ENCODE results near the gene TTC7B.
A peak's percentile ranks its signal among the peaks of the same experiment; 100 is the strongest.

Gene TTC7B

DNA sequence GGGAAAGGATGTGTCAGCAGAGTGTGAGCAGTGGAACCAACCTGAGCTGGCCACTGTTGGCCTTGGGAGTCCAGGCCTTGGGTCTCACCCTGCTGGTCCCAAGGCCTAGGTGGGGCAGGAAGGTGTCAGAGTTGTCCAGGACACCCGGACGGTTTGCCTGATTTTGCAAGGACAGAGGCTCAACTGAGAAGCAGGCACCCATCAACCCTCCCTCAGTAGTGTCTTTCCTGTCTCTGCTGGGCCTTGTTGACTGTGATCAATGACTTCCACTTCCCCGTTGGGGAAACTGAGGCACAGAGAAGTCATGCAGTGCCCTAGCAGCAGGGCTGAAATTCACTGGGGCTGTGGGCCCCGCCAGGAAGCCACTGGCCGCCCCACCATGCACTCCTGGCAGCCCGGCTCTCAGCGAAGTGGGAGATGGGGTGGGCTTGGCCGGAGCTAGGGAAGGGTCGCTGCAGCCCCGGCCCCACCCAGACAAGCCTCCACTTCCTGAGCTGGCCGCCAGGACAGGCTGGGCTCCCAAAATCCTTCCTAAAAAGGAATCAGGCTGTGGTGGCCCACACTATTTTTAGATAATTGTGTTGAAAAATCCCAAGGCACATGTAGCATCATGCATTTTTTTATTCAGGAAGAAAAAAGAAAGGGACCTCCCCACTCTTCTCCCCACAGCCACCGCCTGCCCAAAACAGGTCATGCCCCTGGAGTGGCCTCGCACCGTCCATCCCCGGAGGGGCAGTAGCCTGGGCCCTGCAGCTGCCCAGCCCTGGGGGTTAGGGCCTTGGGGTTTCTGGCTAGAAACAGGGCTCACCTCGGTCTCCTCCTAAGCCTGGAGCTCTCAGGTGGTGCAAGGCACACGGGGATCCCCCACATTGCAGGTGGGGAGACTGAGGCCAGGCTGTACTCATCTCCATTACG lies 292.0 kb downstream of the TTC7B start:
- DNase-seq, result no peak
- H3K36me3 ChIP-seq (ENCODE audit: control insufficient read depth, insufficient read depth, low read length), result no peaks in the 10 kb centered on the region

DNA sequence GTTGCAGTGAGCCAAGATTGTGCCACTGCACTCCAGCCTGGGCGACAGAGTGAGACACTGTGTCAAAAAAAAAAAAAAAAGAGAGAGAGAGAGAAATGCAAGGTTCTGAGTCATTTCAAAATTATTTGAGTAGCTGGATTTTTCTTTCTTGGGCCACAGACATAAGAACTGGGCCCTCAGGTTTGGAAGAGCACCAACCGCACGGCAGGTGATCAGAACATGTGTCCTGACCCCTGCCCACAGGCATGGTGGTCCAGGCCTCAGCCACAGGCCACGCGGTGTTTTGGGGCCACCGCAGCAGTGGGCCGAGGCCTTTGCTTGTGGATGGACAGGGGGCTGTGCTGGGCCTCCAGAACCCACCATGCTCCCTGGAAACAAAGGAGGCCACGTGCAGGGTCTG lies 292.7 kb downstream of the TTC7B start:
- DNase-seq, result no peak
- Histone ChIP-seq H3K36me3 (ENCODE audit: control insufficient read depth, insufficient read depth, low read length) (no peaks in the 10 kb centered on the region), H3K9me3 (ENCODE audit: control insufficient read depth, low read length) (no peaks in the 10 kb centered on the region), H3K27ac (ENCODE audit: insufficient read depth, low read length, poor library complexity, severe bottlenecking) (no peak overlapping the region), H3K27me3 (replicated peaks; ENCODE audit: control insufficient read depth, insufficient read depth, low read length, poor library complexity, severe bottlenecking) (no peaks in the 10 kb centered on the region), H3K4me1 (ENCODE audit: control insufficient read depth, insufficient read depth, low read length, poor library complexity, severe bottlenecking) (no peaks in the 10 kb centered on the region), H3K4me3 (ENCODE audit: insufficient read depth, low read depth, low read length, poor library complexity, severe bottlenecking) (no peak overlapping the region)

More for the DNA sequence above, 292.0 kb downstream of the TTC7B start:
- Histone ChIP-seq H3K4me1 (ENCODE audit: control insufficient read depth, insufficient read depth, low read length, poor library complexity, severe bottlenecking) (no peaks in the 10 kb centered on the region), H3K27me3 (replicated peaks; ENCODE audit: control insufficient read depth, insufficient read depth, low read length, poor library complexity, severe bottlenecking) (no peaks in the 10 kb centered on the region), H3K4me3 (ENCODE audit: insufficient read depth, low read depth, low read length, poor library complexity, severe bottlenecking) (no peak overlapping the region), H3K9me3 (ENCODE audit: control insufficient read depth, low read length) (no peaks in the 10 kb centered on the region), H3K27ac (ENCODE audit: insufficient read depth, low read length, poor library complexity, severe bottlenecking) (no peak overlapping the region)

GRCh38 chr14:90522571-90523191 lies 293.5 kb downstream of the TTC7B start:
- Histone ChIP-seq H3K9me3 (ENCODE audit: control insufficient read depth, low read length) (no peaks in the 10 kb centered on the region), H3K36me3 (ENCODE audit: control insufficient read depth, insufficient read depth, low read length) (no peaks in the 10 kb centered on the region), H3K4me1 (ENCODE audit: control insufficient read depth, insufficient read depth, low read length, poor library complexity, severe bottlenecking) (no peaks in the 10 kb centered on the region), H3K4me3 (ENCODE audit: insufficient read depth, low read depth, low read length, poor library complexity, severe bottlenecking) (no peak overlapping the region), H3K27me3 (replicated peaks; ENCODE audit: control insufficient read depth, insufficient read depth, low read length, poor library complexity, severe bottlenecking) (no peaks in the 10 kb centered on the region), H3K27ac (ENCODE audit: insufficient read depth, low read length, poor library complexity, severe bottlenecking) (no peak overlapping the region)
- no peak for DNase-seq

DNA sequence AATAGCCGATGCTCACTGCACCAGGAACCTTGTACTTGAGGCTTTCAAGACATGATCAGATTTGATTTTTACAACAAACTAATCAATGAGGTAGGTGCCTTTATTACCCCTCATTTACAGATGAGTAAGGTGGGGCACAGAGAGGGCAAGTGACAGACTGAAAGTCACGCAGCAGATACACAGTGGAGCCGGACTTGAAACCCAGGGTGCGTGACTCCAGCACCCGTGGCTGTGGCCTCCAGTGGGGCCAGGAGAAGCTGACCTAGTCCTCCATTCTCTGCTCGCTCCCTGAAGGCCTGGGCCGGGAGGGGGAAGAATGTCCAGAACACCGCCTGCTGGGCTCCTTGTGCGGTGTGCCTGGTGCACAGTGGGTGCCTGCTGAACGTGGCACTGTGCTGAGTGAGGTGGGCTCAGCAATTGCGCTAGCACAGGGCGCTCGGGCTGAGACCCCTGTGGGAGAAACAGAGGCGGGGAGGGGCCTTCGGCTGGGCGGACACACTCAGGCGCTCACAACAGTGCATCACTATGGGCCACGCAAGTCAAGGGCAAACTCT lies 294.2 kb downstream of the TTC7B start:
- Histone ChIP-seq H3K4me1 (ENCODE audit: control insufficient read depth, insufficient read depth, low read length, poor library complexity, severe bottlenecking) (no peaks in the 10 kb centered on the region), H3K36me3 (ENCODE audit: control insufficient read depth, insufficient read depth, low read length) (no peaks in the 10 kb centered on the region), H3K9me3 (ENCODE audit: control insufficient read depth, low read length) (no peaks in the 10 kb centered on the region), H3K27me3 (replicated peaks; ENCODE audit: control insufficient read depth, insufficient read depth, low read length, poor library complexity, severe bottlenecking) (no peaks in the 10 kb centered on the region), H3K27ac (ENCODE audit: insufficient read depth, low read length, poor library complexity, severe bottlenecking) (no peak overlapping the region), H3K4me3 (ENCODE audit: insufficient read depth, low read depth, low read length, poor library complexity, severe bottlenecking) (no peak overlapping the region)
- no peak for DNase-seq

DNA sequence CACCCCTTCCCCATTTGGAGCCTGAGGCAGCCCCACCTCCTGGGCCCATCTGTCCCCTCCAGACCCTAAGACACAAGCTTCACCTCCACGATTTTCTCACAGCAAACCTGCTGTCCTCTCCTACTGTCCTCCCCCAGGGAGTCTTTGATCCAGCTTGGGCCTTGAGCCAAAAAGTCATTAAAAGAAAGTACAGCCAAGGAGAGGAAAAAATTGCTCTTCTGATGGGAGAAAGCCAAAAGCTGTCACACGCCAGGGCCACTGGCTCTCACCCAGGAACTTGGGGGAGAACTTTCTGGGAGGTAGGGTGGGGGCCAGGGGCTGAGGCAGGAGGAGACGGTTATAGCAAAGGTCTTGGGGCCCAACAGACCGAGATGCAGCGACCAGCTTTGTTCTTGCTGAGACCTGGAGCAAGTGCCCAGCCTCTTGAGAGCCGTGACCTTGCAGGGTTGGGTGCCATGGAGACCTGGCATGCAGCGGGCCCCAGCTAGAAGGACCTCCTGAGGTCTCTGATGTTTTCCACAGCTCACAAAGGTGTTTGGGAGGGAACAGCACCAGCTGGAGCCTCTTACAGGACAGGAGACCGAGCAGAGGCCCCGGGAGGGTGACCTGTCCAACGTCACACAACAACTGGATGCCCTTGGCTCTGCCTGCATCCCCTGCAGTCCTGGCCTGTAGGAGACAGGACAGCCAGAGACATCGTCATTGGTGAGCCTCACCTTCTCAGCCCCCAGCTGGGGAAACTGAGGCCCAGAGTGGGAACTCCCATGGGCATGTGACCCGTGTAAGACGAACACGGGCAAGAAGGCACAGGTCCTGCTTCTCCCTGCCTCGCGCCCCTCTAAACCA lies 294.9 kb downstream of the TTC7B start:
- no peaks in the 10 kb centered on the region for H3K4me1 ChIP-seq (ENCODE audit: control insufficient read depth, insufficient read depth, low read length, poor library complexity, severe bottlenecking)
- H3K4me3 ChIP-seq (ENCODE audit: insufficient read depth, low read depth, low read length, poor library complexity, severe bottlenecking), result no peak overlapping the region
- no peaks in the 10 kb centered on the region for H3K27me3 ChIP-seq (replicated peaks; ENCODE audit: control insufficient read depth, insufficient read depth, low read length, poor library complexity, severe bottlenecking)
- no peak for DNase-seq
- H3K27ac ChIP-seq (ENCODE audit: insufficient read depth, low read length, poor library complexity, severe bottlenecking), result no peak overlapping the region
- H3K36me3 ChIP-seq (ENCODE audit: control insufficient read depth, insufficient read depth, low read length), result no peaks in the 10 kb centered on the region
- no peaks in the 10 kb centered on the region for H3K9me3 ChIP-seq (ENCODE audit: control insufficient read depth, low read length)

- Histone ChIP-seq H3K9me3 (ENCODE audit: control insufficient read depth, low read length) (no peaks in the 10 kb centered on the region), H3K4me1 (ENCODE audit: control insufficient read depth, insufficient read depth, low read length, poor library complexity, severe bottlenecking) (no peaks in the 10 kb centered on the region), H3K27me3 (replicated peaks; ENCODE audit: control insufficient read depth, insufficient read depth, low read length, poor library complexity, severe bottlenecking) (no peaks in the 10 kb centered on the region), H3K4me3 (ENCODE audit: insufficient read depth, low read depth, low read length, poor library complexity, severe bottlenecking) (no peak overlapping the region), H3K27ac (ENCODE audit: insufficient read depth, low read length, poor library complexity, severe bottlenecking) (no peak overlapping the region), H3K36me3 (ENCODE audit: control insufficient read depth, insufficient read depth, low read length) (no peaks in the 10 kb centered on the region)
- DNase-seq, result no peak
Measured at GRCh38 chr14:90520326-90520725, 295.9 kb downstream of the TTC7B start.

DNA sequence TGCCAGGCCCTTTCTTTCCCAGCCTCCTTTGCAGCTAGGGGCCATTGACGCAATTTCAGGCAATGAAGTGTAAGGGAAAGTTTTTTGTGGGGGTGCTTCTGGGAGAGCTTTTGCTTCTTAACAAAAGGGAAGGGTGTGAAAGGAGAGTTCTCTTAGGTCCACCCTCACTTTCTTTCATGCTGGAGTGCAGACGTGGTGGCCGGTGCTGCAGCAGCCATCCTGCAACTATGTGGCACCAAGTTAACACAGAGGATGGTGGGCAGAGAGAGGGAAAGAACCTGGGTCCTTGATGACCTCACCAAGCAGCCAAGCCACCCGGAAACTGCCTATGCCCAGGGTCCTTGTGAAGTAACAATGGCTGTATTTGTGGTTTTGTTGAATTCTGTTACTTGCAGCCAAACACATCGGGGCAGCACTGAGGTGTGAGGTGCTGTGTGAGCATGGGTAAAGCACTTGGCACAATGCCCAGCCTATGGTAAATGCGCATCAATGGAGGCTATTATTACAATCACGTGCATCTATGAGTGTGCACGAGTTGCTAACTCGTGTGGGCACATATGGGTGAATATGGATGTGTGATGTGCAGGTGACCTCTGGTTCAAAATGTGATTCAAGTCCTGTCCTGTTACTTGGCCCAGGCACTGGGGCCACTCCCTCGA lies 296.8 kb downstream of the TTC7B start:
- Histone ChIP-seq H3K36me3 (ENCODE audit: control insufficient read depth, insufficient read depth, low read length) (no peaks in the 10 kb centered on the region), H3K4me1 (ENCODE audit: control insufficient read depth, insufficient read depth, low read length, poor library complexity, severe bottlenecking) (no peaks in the 10 kb centered on the region), H3K9me3 (ENCODE audit: control insufficient read depth, low read length) (no peaks in the 10 kb centered on the region), H3K27me3 (replicated peaks; ENCODE audit: control insufficient read depth, insufficient read depth, low read length, poor library complexity, severe bottlenecking) (no peaks in the 10 kb centered on the region), H3K27ac (ENCODE audit: insufficient read depth, low read length, poor library complexity, severe bottlenecking) (no peak overlapping the region), H3K4me3 (ENCODE audit: insufficient read depth, low read depth, low read length, poor library complexity, severe bottlenecking) (no peak overlapping the region)
- DNase-seq, result no peak

GRCh38 chr14:90518941-90519256 lies 297.3 kb downstream of the TTC7B start:
- no peaks in the 10 kb centered on the region for H3K4me1 ChIP-seq (ENCODE audit: control insufficient read depth, insufficient read depth, low read length, poor library complexity, severe bottlenecking)
- no peaks in the 10 kb centered on the region for H3K27me3 ChIP-seq (replicated peaks; ENCODE audit: control insufficient read depth, insufficient read depth, low read length, poor library complexity, severe bottlenecking)
- H3K27ac ChIP-seq (ENCODE audit: insufficient read depth, low read length, poor library complexity, severe bottlenecking), result no peak overlapping the region
- peak; percentile 7 to 31 (median 16) for DNase-seq
- H3K9me3 ChIP-seq (ENCODE audit: control insufficient read depth, low read length), result no peaks in the 10 kb centered on the region
- H3K36me3 ChIP-seq (ENCODE audit: control insufficient read depth, insufficient read depth, low read length), result no peaks in the 10 kb centered on the region
- H3K4me3 ChIP-seq (ENCODE audit: insufficient read depth, low read depth, low read length, poor library complexity, severe bottlenecking), result no peak overlapping the region

DNA sequence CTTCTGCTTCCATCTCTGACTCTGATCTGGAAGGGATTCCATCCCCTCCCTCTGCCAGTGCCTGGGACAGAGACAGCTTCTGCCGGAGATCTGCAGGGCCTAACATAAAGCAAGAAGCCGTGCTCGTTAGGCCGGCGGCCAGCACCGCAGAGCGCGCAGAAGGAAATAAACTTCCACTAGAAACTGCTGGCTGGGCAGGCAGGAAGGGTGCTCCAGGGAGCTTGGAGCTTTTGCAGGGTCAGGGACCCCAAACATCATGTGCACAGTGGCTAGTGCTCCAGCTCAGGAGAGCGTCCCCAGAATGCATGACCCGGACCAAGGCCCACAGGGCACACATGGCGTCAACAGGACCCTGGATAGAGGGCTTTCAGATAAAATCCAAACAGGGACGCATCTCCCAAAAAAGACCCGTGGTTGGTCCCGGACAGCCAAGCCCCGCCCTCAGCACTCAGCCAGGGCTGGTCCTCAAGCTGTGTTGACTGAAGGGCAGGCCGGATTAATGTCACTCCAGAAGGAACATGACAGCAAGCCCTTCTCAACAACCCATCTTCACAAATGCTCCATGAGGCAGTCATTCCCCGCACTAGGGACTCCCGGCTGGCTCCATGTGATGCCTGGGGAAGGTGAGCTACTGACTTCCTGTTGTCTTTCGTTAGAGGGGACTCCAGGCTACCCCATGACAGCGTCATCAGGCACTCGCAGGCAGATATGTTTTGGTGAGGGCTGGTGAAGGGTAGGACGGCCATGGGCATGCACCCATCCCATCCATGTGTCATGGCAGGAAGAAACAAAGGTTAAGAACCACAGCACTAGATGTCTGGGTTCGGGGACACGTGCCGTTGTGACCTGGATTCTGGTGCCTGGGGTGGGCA lies 297.9 kb downstream of the TTC7B start:
- no peak overlapping the region for H3K27ac ChIP-seq (ENCODE audit: insufficient read depth, low read length, poor library complexity, severe bottlenecking)
- H3K4me3 ChIP-seq (ENCODE audit: insufficient read depth, low read depth, low read length, poor library complexity, severe bottlenecking), result no peak overlapping the region
- no peaks in the 10 kb centered on the region for H3K36me3 ChIP-seq (ENCODE audit: control insufficient read depth, insufficient read depth, low read length)
- DNase-seq, result no peak
- no peaks in the 10 kb centered on the region for H3K9me3 ChIP-seq (ENCODE audit: control insufficient read depth, low read length)
- no peaks in the 10 kb centered on the region for H3K27me3 ChIP-seq (replicated peaks; ENCODE audit: control insufficient read depth, insufficient read depth, low read length, poor library complexity, severe bottlenecking)
- no peaks in the 10 kb centered on the region for H3K4me1 ChIP-seq (ENCODE audit: control insufficient read depth, insufficient read depth, low read length, poor library complexity, severe bottlenecking)
